CD4-positive, alpha-beta T cell (primary cell): ENCODE measurements around the gene C1QTNF3. TPM values are rescaled to one million over a fixed set of nuclear protein-coding genes. Genes with fewer than 3 reads are reported as not detected.

Source experiments
- ATAC-seq: fragments of 200-7000 bp; cut with Tn5 transposase; one replicate; pipeline ENCODE4 v1.10.0; 2022; ENCODE audit warnings: mild to moderate bottlenecking; ENCODE audit not compliant: poor library complexity
- CTCF ChIA-PET: fragments of 350-600 bp; sonication (Branson Sonifier 250); formaldehyde crosslinking; loops from one replicate; lab custom pipeline; 2021; ENCODE audit warnings: antibody characterized with exemption, inconsistent platforms; lab: Charles Lee
- POLR2A ChIA-PET: fragments of 350-600 bp; sonication (Branson Sonifier 250); formaldehyde crosslinking; loops from one replicate; lab custom pipeline; 2021; ENCODE audit warnings: antibody characterized with exemption, inconsistent platforms; lab: Charles Lee
- DNase-seq, 14 experiments: peaks; one replicate each; pipeline ENCODE4 v3.0.0-alpha.2; 2013 to 2020; ENCODE audit warnings: mixed read lengths in 2 of 14
- H3K27ac ChIP-seq, 2 donors: one replicate each; pipeline versions ENCODE4 v1.5.1 to v1.7.0; 2013; ENCODE audit warnings: low read length in 2 of 2, low read depth in 1 of 2, mild to moderate bottlenecking in 1 of 2
- H3K27me3 ChIP-seq, 2 experiments: 1 replicate in 1 of 2; 2 replicates in 1 of 2; pipeline versions ENCODE4 v1.6.1 to v1.7.0; 2013; ENCODE audit warnings: low read length in 2 of 2, control low read depth in 1 of 2, mild to moderate bottlenecking in 1 of 2, moderate library complexity in 1 of 2; ENCODE audit not compliant: insufficient read depth in 2 of 2, control insufficient read depth in 1 of 2
- H3K36me3 ChIP-seq: one replicate; pipeline ENCODE4 v1.6.1; 2013; ENCODE audit warnings: low read length, control low read depth; ENCODE audit not compliant: insufficient read depth
- H3K4me1 ChIP-seq: one replicate; pipeline ENCODE4 v1.6.1; 2013; ENCODE audit warnings: low read length, control low read depth; ENCODE audit not compliant: insufficient read depth
- H3K4me3 ChIP-seq: one replicate; pipeline ENCODE4 v1.5.1; 2013; ENCODE audit warnings: mild to moderate bottlenecking, low read length, moderate library complexity
- H3K9me3 ChIP-seq, 2 experiments: 1 replicate in 1 of 2; 2 replicates in 1 of 2; pipeline versions ENCODE4 v1.6.1 to v1.7.0; 2013; ENCODE audit warnings: low read length in 2 of 2, mild to moderate bottlenecking in 2 of 2, control low read depth in 1 of 2, moderate library complexity in 1 of 2; ENCODE audit not compliant: control insufficient read depth in 1 of 2, insufficient read depth in 1 of 2
- H3K27ac Mint-ChIP-seq: one replicate; pipeline ENCODE4 v1.8.0; 2020; ENCODE audit warnings: mixed read lengths
- H3K27me3 Mint-ChIP-seq: one replicate; pipeline ENCODE4 v1.8.0; 2021; ENCODE audit warnings: mixed read lengths
- H3K36me3 Mint-ChIP-seq: one replicate; pipeline ENCODE4 v1.8.0; 2021; ENCODE audit warnings: low read depth, mixed read lengths
- H3K4me1 Mint-ChIP-seq: one replicate; pipeline ENCODE4 v1.8.0; 2021; ENCODE audit warnings: low read depth, mixed read lengths
- H3K4me3 Mint-ChIP-seq: one replicate; pipeline ENCODE4 v1.8.0; 2020; ENCODE audit warnings: mild to moderate bottlenecking, mixed read lengths
- H3K9me3 Mint-ChIP-seq: one replicate; pipeline ENCODE4 v1.8.0; 2020; ENCODE audit warnings: mixed read lengths
- CTCF ChIP-seq: fragments of 200-600 bp; IDR thresholded peaks from one replicate; pipeline ENCODE4 v1.8.0; 2022; ENCODE audit warnings: antibody characterized with exemption, mild to moderate bottlenecking
- intact Hi-C, 2 experiments: fragments of 100-400 bp; cut with DNase I in 1 of 2; cut with micrococcal nuclease in 1 of 2; formaldehyde crosslinking; loops; one replicate each; pipeline versions ENCODE4 v1.15.1 to v1.9.0; 2023 to 2025; cut with DNase I, micrococcal nuclease
- total RNA-seq, 174 experiments: library from RNA in 2 of 174; stranded (reverse) in 2 of 174; gene quantifications; one replicate each; pipeline ENCODE4 v1.2.3 and lab custom pipeline; 2021 to 2026

The C1QTNF3 gene
- total RNA-seq, 2 experiments from 2014 or later: 2.9 to 3.2 TPM

- Histone ChIP-seq H3K4me3 (no peak overlapping the region), H3K9me3 (no peaks in the 10 kb centered on the region), H3K27me3 (no peaks in the 10 kb centered on the region), H3K4me1 (peaks cover 3% of the 10 kb centered on the region), H3K36me3 (peaks cover 8% of the 10 kb centered on the region), H3K27ac (no peak overlapping the region)
- peak; percentile 75 for TF ChIP-seq CTCF
- POLR2A ChIA-PET: interaction anchor here (4.2 kb wide), 1 partner anchor 11 kb away, joined by 18 read pairs; the partner anchor contains the start of gene AMACR
- Mint-ChIP-seq H3K27me3 (no peaks in the 10 kb centered on the region), H3K4me1 (peaks cover 6% of the 10 kb centered on the region), H3K9me3 (no peaks in the 10 kb centered on the region), H3K36me3 (peaks cover 44% of the 10 kb centered on the region), H3K4me3 (no peak overlapping the region), H3K27ac (no peak overlapping the region)
- ATAC-seq: peak; percentile 55
- peak in 8 of 14 experiments; percentile 3 to 68 (median 22) for DNase-seq
- CTCF ChIA-PET: interaction anchor here (1.0 kb wide), 1 partner anchor 38 kb away, joined by 3 read pairs; no protein-coding TSS in a partner anchor
- intact Hi-C loops: loop anchor here in 1 of 2 experiments (1.0 kb wide), 1 partner anchor 468 kb away; no protein-coding TSS in a partner anchor
Observed at GRCh38 chr5:33997331-33997983, 45.6 kb downstream of the C1QTNF3 start.

DNA sequence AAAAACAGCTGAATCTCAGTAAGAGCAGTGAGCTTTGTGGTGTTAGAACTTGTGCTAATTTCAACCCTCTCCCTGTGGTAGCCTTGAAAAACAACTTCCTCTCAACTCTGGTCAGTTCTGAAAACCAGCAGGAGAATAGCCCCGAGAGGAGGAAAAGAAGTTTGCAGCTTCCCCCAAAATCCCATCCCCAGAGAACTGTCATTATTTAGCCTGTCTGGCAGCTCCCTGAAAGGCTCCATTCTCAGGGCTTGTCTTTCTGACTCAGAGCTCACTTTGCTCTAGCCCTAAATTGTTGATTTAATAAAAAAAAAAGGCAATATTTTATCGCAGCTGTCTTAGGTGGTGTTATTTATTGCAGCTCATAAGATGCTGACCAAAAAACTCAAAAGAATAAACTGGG is 47.1 kb downstream of the C1QTNF3 start:
- DNase-seq: no peak
- H3K27ac Mint-ChIP-seq: no peak overlapping the region
- intact Hi-C loops: no loop called here

GRCh38 chr5:33994845-33995244 is 48.2 kb downstream of the C1QTNF3 start:
- ChIA-PET POLR2A (no interaction called here), CTCF (no interaction called here)
- H3K27ac Mint-ChIP-seq: no peak overlapping the region
- H3K36me3 Mint-ChIP-seq: peaks cover 41% of the 10 kb centered on the region
- no peak for TF ChIP-seq CTCF
- H3K4me1 Mint-ChIP-seq: peaks cover 6% of the 10 kb centered on the region
- H3K9me3 Mint-ChIP-seq: no peaks in the 10 kb centered on the region
- no peak overlapping the region for H3K4me3 ChIP-seq
- no peak overlapping the region for H3K27ac ChIP-seq
- H3K27me3 ChIP-seq: no peaks in the 10 kb centered on the region
- H3K27me3 Mint-ChIP-seq: no peaks in the 10 kb centered on the region
- intact Hi-C loops: no loop called here
- H3K9me3 ChIP-seq: no peaks in the 10 kb centered on the region
- H3K4me3 Mint-ChIP-seq: no peak overlapping the region
- peaks cover 3% of the 10 kb centered on the region for H3K4me1 ChIP-seq
- DNase-seq: no peak
- H3K36me3 ChIP-seq: peaks cover 8% of the 10 kb centered on the region
- no peak for ATAC-seq

More for the DNA sequence above, 47.1 kb downstream of the C1QTNF3 start:
- peaks cover 3% of the 10 kb centered on the region for H3K4me1 ChIP-seq
- ATAC-seq: no peak
- H3K27me3 ChIP-seq: no peaks in the 10 kb centered on the region
- no peak overlapping the region for H3K27ac ChIP-seq
- no peaks in the 10 kb centered on the region for H3K9me3 ChIP-seq
- H3K36me3 ChIP-seq: peaks cover 8% of the 10 kb centered on the region
- H3K9me3 Mint-ChIP-seq: no peaks in the 10 kb centered on the region
- TF ChIP-seq CTCF: no peak
- peaks cover 36% of the 10 kb centered on the region for H3K36me3 Mint-ChIP-seq
- CTCF ChIA-PET: no interaction called here
- peaks cover 6% of the 10 kb centered on the region for H3K4me1 Mint-ChIP-seq
- no peak overlapping the region for H3K4me3 ChIP-seq
- POLR2A ChIA-PET: interaction anchor here (1.3 to 4.2 kb wide), 2 partner anchors 10 to 13 kb away, joined by 4 to 18 read pairs; partner anchors contain the start of gene AMACR
- H3K4me3 Mint-ChIP-seq: no peak overlapping the region
- H3K27me3 Mint-ChIP-seq: no peaks in the 10 kb centered on the region
